OCI-LY3 (cell line): ENCODE results near the gene SERTAD1.

Experiments
- EZH2phosphoT487 ChIP-seq: fragments of 200-600 bp; shearing (Covaris generic); IDR thresholded peaks from 2 replicates; pipeline ENCODE4 v1.6.1; 2018; ENCODE audit warnings: antibody characterized with exemption, mixed run types, low read depth
- TF ChIP-seq, protein P1 (sequence below): fragments of 200-600, 300-600 bp; sonication (generic); IDR thresholded peaks from 2 replicates; pipeline ENCODE4 v1.5.1; 2014; ENCODE audit warnings: antibody characterized with exemption, low read length, low read depth

DNA sequence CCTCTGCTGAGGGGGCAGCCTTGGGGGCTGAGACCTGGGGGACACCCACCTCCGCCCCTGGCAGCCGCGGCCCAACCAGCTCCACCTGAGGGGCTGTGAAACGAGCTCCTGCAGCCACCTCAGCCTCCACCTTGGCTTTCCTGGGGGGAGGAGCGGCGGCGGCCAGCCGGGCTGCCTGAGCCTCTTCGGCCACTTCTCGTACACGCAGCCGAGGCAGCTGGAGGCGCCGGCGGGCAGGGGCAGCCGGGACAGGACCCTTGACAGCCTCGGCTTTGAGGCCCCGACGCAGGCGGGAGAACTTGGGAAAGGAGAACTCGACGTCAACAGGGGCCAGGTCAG, 28.3 kb downstream of the SERTAD1 start:
- TF ChIP-seq, protein P1, sequence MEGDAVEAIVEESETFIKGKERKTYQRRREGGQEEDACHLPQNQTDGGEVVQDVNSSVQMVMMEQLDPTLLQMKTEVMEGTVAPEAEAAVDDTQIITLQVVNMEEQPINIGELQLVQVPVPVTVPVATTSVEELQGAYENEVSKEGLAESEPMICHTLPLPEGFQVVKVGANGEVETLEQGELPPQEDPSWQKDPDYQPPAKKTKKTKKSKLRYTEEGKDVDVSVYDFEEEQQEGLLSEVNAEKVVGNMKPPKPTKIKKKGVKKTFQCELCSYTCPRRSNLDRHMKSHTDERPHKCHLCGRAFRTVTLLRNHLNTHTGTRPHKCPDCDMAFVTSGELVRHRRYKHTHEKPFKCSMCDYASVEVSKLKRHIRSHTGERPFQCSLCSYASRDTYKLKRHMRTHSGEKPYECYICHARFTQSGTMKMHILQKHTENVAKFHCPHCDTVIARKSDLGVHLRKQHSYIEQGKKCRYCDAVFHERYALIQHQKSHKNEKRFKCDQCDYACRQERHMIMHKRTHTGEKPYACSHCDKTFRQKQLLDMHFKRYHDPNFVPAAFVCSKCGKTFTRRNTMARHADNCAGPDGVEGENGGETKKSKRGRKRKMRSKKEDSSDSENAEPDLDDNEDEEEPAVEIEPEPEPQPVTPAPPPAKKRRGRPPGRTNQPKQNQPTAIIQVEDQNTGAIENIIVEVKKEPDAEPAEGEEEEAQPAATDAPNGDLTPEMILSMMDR, result no peak
- no peak for TF ChIP-seq EZH2phosphoT487
